Heart left ventricle (tissue), 16 donors: ENCODE measurements around the gene FRRS1L. TPM values are rescaled to one million over a fixed set of nuclear protein-coding genes. Genes with fewer than 3 reads are reported as not detected.
A peak's percentile ranks its signal among the peaks of the same experiment; 100 is the strongest.

Source experiments
- ATAC-seq, 4 donors: fragments of 200-7000 bp; cut with Tn5 transposase; one replicate each; pipeline ENCODE4 v1.9.1; 2020 to 2022; ENCODE audit warnings: moderate library complexity in 4 of 4, mild to moderate bottlenecking in 3 of 4, moderate number of reproducible peaks in 1 of 4
- DNase-seq, 5 donors: peaks; one replicate each; pipeline ENCODE4 v3.0.0-alpha.2; 2020
- H3K27ac ChIP-seq, 12 donors: fragments of 200-600 bp; sonication (generic) in 4 of 12; one replicate each; pipeline versions ENCODE4 v1.5.0 to v1.8.0; 2016 to 2022; ENCODE audit warnings: mild to moderate bottlenecking in 2 of 12
- H3K27me3 ChIP-seq, 9 donors: fragments of 200-600 bp; sonication (generic) in 2 of 9; one replicate each; pipeline versions ENCODE4 v1.5.1 to v1.8.0; 2016 to 2022; ENCODE audit warnings: mild to moderate bottlenecking in 3 of 9
- H3K36me3 ChIP-seq, 9 donors: fragments of 200-600 bp; sonication (generic) in 2 of 9; one replicate each; pipeline versions ENCODE4 v1.5.0 to v1.8.0; 2018 to 2022; ENCODE audit warnings: mild to moderate bottlenecking in 2 of 9
- H3K4me1 ChIP-seq, 12 donors: fragments of 200-600 bp; sonication (generic) in 4 of 12; one replicate each; pipeline versions ENCODE4 v1.5.0 to v1.8.0; 2016 to 2022; ENCODE audit warnings: mild to moderate bottlenecking in 3 of 12
- H3K4me3 ChIP-seq, 12 donors: fragments of 200-600 bp; sonication (generic) in 4 of 12; one replicate each; pipeline versions ENCODE4 v1.5.0 to v1.8.0; 2017 to 2022; ENCODE audit warnings: mild to moderate bottlenecking in 9 of 12, moderate library complexity in 4 of 12
- H3K9me3 ChIP-seq, 12 donors: fragments of 200-600 bp; sonication (generic) in 4 of 12; one replicate each; pipeline versions ENCODE4 v1.5.0 to v1.8.0; 2016 to 2022; ENCODE audit warnings: mild to moderate bottlenecking in 1 of 12
- POLR2A ChIP-seq, 2 donors: fragments of 450-650 bp; IDR thresholded peaks; one replicate each; pipeline ENCODE4 v1.6.1; 2017; ENCODE audit warnings: antibody characterized with exemption in 2 of 2, mild to moderate bottlenecking in 2 of 2, moderate library complexity in 2 of 2
- WGBS, 4 donors: extraction: QIAGEN DNeasy Blood & Tissue Kit in 2 of 4; methylation state at CpG; one replicate each; pipeline versions ENCODE4 v1.1.5 to v1.1.7; 2013 to 2018; 5-methylcytosine and 5-hydroxymethylcytosine counted together
- intact Hi-C, 10 donors: fragments of 100-400 bp; cut with DNase I; formaldehyde crosslinking; loops; one replicate each; pipeline versions ENCODE4 v1.11.1 to v1.14.2; 2022
- polyA plus RNA-seq, 2 donors: library from polyadenylated mRNA; stranded (reverse); fragments of 200-250 nt; gene quantifications; one replicate each; pipeline ENCODE4 v1.2.3, GENCODE V29; 2013
- total RNA-seq, 9 donors: library from RNA; depleted of rRNA in 2 of 9; stranded (reverse); fragments of >200 nt in 2 of 9; fragmentation: NEBNext Ultra II Directional in 3 of 9; extraction: Animal tissue kit (Norgen Biotek cat#: 25700) in 3 of 9; gene quantifications; one replicate each; pipeline versions ENCODE4 v1.1.0 to v1.2.4, GENCODE V29; 2016 to 2023
- TF ChIP-seq, protein P1 (sequence below), 12 donors: fragments of 200-600 bp; sonication (generic) in 4 of 12; IDR thresholded peaks; one replicate each; pipeline versions ENCODE4 v1.5.0 to v1.8.0; 2018 to 2022; ENCODE audit warnings: antibody characterized with exemption in 12 of 12, mild to moderate bottlenecking in 5 of 12
- donor health status: ischemic (EF 13 %, LVEDD 7.1; RV severe dilation, severe dysfunction).
- donor health status: healthy with polysubstance abuse.
- donor health status: DM: no; HTN: yes; CAD: no.
- donor health status: DM: no; HTN: no; CAD: no.
- donor health status: ischemic (EF 25% LVEDD 6.9; RV normal size, moderate dysfunction).
- donor health status: ischemic (EF 25% LVEDD 5.7; RV mildly dilated, moderate dysfunction).
- donor health status: healthy.
- donor health status: DM: yes; HTN: yes; CAD: no.
- donor health status: ischemic (EF 35%, LVEDD 5.7; RV mildly dilated, moderate dysfunction).
- donor health status: nonischemic (EF 11% LVEDD 7.7; RV severe dilation, severe dysfunction).
- donor health status: DM: yes; HTN: yes; CAD: no.
- donor health status: PGD.
- donor health status: ischemic (EF 29% LVEDD 5.4; RV normal size, mild dysfunction).
- donor health status: nonischemic (EF 23%, LVEDD 6.1; RV moderate dilation, normal function).

Gene FRRS1L
- total and polyA plus RNA-seq, 11 donors: 0.04 to 2.5 (median 1.6) TPM

DNA sequence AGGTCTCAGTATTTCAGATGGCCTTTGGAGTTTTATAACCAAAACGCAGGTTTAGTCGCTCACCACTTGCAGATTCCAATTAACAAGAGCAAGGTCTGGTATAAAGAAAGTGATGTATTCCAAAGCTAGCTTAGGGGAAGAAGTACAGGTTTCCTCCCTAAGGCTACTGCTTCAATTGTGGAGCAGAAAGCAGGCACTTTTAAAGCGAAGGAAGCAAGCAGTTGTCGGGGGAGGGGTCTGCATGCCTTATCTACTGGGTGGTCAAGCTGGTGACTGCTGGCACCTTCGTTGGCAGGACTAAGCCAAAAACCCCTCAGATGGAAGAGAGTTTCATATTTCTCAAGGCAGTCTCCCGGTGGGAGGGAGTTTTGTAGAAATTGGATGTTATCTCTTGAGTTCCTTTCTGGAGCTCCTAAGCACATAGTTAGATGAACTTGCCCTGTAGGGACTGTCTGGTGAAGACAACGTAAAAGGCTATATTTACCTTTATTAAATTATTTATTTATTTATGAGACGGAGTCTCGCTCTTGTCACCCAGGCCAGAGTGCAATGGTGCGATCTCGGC is 45.7 kb downstream of the FRRS1L start:
- no peaks in the 10 kb centered on the region for H3K36me3 ChIP-seq
- no peak for ATAC-seq
- WGBS, 4 donors: 74 to 78% (median 77%) methylated on average over 11 of the region's 11 CpGs
- peaks cover 3 to 31% (median 21%) of the 10 kb centered on the region in 12 donors for H3K4me1 ChIP-seq
- TF ChIP-seq, protein P1, sequence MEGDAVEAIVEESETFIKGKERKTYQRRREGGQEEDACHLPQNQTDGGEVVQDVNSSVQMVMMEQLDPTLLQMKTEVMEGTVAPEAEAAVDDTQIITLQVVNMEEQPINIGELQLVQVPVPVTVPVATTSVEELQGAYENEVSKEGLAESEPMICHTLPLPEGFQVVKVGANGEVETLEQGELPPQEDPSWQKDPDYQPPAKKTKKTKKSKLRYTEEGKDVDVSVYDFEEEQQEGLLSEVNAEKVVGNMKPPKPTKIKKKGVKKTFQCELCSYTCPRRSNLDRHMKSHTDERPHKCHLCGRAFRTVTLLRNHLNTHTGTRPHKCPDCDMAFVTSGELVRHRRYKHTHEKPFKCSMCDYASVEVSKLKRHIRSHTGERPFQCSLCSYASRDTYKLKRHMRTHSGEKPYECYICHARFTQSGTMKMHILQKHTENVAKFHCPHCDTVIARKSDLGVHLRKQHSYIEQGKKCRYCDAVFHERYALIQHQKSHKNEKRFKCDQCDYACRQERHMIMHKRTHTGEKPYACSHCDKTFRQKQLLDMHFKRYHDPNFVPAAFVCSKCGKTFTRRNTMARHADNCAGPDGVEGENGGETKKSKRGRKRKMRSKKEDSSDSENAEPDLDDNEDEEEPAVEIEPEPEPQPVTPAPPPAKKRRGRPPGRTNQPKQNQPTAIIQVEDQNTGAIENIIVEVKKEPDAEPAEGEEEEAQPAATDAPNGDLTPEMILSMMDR (IDR thresholded peaks at IDR 0.05): no peak
- no peak overlapping the region for H3K27ac ChIP-seq
- no peak for DNase-seq
- H3K9me3 ChIP-seq: no peaks in the 10 kb centered on the region
- intact Hi-C loops: loop anchor here in 1 of 10 donors (5.0 kb wide), 1 partner anchor 189 kb away; the partner anchor contains the start of genes ABITRAM and ELP1
- H3K4me3 ChIP-seq: no peak overlapping the region
- H3K27me3 ChIP-seq: no peaks in the 10 kb centered on the region

DNA sequence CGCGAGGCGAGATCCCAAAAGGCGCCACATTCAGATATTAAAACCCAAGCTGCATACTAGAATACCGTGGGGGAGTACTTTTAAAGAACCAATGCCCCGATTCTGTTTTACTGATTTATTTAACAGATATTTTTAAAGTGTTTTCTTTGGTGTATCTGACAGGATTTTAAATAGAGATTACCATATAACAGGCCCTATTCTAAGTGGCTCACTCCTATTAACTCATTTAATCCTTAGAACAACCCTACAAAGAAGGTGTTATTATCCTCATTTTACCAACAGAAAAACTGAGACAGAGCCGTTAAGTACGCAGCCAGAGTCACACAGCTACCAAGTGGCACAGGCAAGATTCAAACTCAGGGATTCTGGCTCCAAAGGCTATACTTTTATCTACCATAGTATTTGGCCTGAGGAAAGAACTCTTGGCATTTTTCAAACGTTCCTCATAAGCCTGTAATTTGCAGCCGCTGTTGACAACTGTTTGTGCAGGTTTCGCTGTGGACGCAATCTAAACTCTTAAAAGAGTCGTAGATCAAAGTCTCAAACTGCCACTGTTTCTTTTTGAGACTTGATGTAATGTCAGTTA is 46.8 kb downstream of the FRRS1L start:
- no peaks in the 10 kb centered on the region for H3K27me3 ChIP-seq
- peaks cover 3 to 39% (median 28%) of the 10 kb centered on the region in 12 donors for H3K4me1 ChIP-seq
- intact Hi-C loops: loop anchor here in 1 of 10 donors (5.0 kb wide), 1 partner anchor 188 kb away; the partner anchor contains the start of genes ABITRAM and ELP1
- peak overlapping the region in 4 of 12 donors; percentile 5 to 94 (median 92) for H3K4me3 ChIP-seq
- ATAC-seq (no peak), DNase-seq (no peak)
- WGBS, 4 donors: 34 to 36% (median 34%) methylated on average over 13 of the region's 13 CpGs
- no peaks in the 10 kb centered on the region for H3K36me3 ChIP-seq
- H3K27ac ChIP-seq: no peak overlapping the region
- TF ChIP-seq POLR2A (IDR thresholded peaks at IDR 0.05): no peak
- TF ChIP-seq, protein P1 (IDR thresholded peaks at IDR 0.05): no peak
- H3K9me3 ChIP-seq: no peaks in the 10 kb centered on the region

DNA sequence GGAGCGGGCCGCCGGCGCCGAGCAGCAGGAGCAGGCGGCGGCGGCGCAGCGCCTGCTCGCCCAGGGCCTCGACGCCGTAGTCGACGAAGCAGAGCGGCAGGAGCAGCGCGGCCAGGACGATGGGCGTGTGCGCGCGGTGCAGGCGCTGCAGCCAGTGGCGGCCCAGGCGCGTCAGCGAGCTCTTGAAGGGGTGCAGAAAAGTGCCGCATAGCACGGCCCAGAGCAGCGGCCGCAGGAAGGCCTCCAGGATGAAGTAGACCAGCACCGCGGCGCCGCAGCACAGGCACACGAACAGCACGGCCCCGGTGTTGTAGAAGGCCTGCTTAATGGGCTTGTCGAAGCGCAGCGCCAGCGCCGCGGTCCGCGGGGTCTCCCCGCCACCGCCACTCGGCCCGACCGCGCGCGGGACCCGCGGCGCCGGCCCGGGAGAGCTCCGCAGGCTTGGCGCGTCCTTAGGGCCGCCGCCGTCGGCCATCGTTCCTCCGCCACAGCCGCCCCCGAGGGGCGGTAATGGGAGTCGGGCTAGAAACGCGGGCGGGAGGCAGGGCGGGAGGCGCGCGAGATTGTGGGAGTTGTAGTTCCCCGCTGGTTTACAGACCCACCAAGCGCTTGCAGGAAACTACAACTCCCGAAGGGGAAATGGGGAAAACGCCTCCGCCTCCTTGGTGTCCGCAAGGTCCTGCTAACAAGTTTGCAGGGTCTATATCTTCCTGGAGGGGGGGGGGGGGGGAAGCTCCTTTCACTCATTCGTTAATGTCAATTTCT is 47.4 kb downstream of the FRRS1L start, which contains the start of gene TMEM245:
TSS of gene TMEM245 (minus strand) at position 509 of the 765 bp plus-strand sequence. CDS start at position 475, 34 bp downstream.
- no peaks in the 10 kb centered on the region for H3K36me3 ChIP-seq
- DNase-seq: peak; percentile 96 to 98 (median 98)
- ATAC-seq: peak; percentile 96 to 99 (median 98)
- no peaks in the 10 kb centered on the region for H3K27me3 ChIP-seq
- peak within 1 kb of the TSS; percentile 84 to 99 (median 94) for H3K4me3 ChIP-seq
- peak within 1 kb of the TSS; percentile 82 to 98 (median 92) for H3K27ac ChIP-seq
- H3K4me1 ChIP-seq: peaks cover 3 to 46% (median 34%) of the 10 kb centered on the region in 12 donors
- no peaks in the 10 kb centered on the region for H3K9me3 ChIP-seq
- TF ChIP-seq POLR2A (IDR thresholded peaks at IDR 0.05): peak; percentile 79 to 98
- TF ChIP-seq, protein P1 (IDR thresholded peaks at IDR 0.05): peak in 4 of 12 donors; percentile 4 to 26 (median 13)
- 0 to 1% (median 0%) methylated on average over 21 to 88 of the region's 88 CpGs for WGBS, 4 donors
- intact Hi-C loops: loop anchor here in 3 of 10 donors (5.0 to 10.0 kb wide), 2 partner anchors 185 to 187 kb away; partner anchors contain the start of genes ABITRAM (in 3 of the 3) and ELP1 (in 3 of the 3)
